Fibroblast of lung (primary cell): ENCODE measurements around the gene TSPAN10.
A peak's percentile ranks its signal among the peaks of the same experiment; 100 is the strongest.

ENCODE experiments used
- CTCF ChIP-seq, 2 donors: IDR thresholded peaks in 1 of 2; conservative IDR thresholded peaks in 1 of 2; 1 replicate in 1 of 2; 2 replicates in 1 of 2; pipeline ENCODE4 v1.5.1; 2011 to 2012; ENCODE audit warnings: low read length in 2 of 2, control low read depth in 1 of 2, inconsistent platforms in 1 of 2, low read depth in 1 of 2, mild to moderate bottlenecking in 1 of 2
- EZH2 ChIP-seq: IDR thresholded peaks from 2 replicates; pipeline ENCODE4 v1.5.1; 2012; ENCODE audit warnings: low read length, control low read depth, mild to moderate bottlenecking; ENCODE audit errors: missing control alignments

- TF ChIP-seq CTCF (conservative IDR thresholded peaks at IDR 0.05 in 1 of 2, IDR thresholded peaks at IDR 0.05 in 1 of 2; ENCODE audit: low read depth in 1 of 2, low read length in 2 of 2) (no peak), EZH2 (peak; percentile 11)
These were observed 11.7 kb downstream of the TSPAN10 start for GRCh38 chr17:81648707-81649085.
